ENCODE measurements around the gene GSX1.

DNA sequence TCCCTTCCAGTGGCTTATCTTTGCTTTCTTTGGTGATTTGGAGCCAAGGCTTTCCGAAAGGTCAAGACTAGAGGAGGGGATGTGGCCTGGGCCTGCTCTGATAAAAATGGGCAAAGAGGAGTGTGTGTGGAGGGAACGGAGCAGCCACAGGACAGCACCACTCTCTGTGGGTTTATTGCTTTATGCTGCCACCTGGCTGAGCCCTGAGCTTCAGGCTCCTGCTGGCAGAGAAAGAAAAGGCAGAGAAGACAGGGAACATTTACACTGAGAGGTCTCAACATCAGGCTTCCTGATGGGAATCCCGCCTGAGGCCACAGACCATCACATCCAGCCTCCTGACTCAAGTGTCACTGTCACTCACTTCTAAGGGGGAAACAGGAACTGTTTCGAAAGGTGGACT is 9.2 kb upstream of the GSX1 start:
- TF ChIP-seq CTCF (IDR thresholded peaks at IDR 0.05) (peak; percentile 31; the same call in 1 of the 2 replicates), TCF7L2 (IDR thresholded peaks at IDR 0.05; ENCODE audit: low read depth, low read length) (no peak), SIN3A (IDR thresholded peaks at IDR 0.05; ENCODE audit: borderline replicate concordance, insufficient read depth, low read depth, low read length) (no peak), POLR2AphosphoS5 (IDR thresholded peaks at IDR 0.05; ENCODE audit: low read depth, low read length) (no peak)
- TF ChIP-seq, protein P1, sequence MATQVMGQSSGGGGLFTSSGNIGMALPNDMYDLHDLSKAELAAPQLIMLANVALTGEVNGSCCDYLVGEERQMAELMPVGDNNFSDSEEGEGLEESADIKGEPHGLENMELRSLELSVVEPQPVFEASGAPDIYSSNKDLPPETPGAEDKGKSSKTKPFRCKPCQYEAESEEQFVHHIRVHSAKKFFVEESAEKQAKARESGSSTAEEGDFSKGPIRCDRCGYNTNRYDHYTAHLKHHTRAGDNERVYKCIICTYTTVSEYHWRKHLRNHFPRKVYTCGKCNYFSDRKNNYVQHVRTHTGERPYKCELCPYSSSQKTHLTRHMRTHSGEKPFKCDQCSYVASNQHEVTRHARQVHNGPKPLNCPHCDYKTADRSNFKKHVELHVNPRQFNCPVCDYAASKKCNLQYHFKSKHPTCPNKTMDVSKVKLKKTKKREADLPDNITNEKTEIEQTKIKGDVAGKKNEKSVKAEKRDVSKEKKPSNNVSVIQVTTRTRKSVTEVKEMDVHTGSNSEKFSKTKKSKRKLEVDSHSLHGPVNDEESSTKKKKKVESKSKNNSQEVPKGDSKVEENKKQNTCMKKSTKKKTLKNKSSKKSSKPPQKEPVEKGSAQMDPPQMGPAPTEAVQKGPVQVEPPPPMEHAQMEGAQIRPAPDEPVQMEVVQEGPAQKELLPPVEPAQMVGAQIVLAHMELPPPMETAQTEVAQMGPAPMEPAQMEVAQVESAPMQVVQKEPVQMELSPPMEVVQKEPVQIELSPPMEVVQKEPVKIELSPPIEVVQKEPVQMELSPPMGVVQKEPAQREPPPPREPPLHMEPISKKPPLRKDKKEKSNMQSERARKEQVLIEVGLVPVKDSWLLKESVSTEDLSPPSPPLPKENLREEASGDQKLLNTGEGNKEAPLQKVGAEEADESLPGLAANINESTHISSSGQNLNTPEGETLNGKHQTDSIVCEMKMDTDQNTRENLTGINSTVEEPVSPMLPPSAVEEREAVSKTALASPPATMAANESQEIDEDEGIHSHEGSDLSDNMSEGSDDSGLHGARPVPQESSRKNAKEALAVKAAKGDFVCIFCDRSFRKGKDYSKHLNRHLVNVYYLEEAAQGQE (IDR thresholded peaks at IDR 0.05; ENCODE audit: insufficient read depth in 1 of 2, low read depth in 2 of 2, low read length in 1 of 2): no peak
